AG10803 (cell line): ENCODE results near the gene TUBB3.
"Not testable (repeated sequence)": the region's sequence is repeated elsewhere in the genome, so short reads cannot be mapped to it uniquely, and the experiment has no call there.

Experiments
- DNase-seq: peaks from one replicate; pipeline ENCODE4 v3.0.0; 2010; ENCODE audit warnings: low read depth
- H3K4me3 ChIP-seq: 2 replicates; pipeline ENCODE4 v1.5.1; 2011; ENCODE audit warnings: mild to moderate bottlenecking, low read length, control low read depth
- TF ChIP-seq, protein P1 (sequence below): conservative IDR thresholded peaks from 2 replicates; pipeline ENCODE4 v1.5.1; 2011; ENCODE audit warnings: mild to moderate bottlenecking, low read length, control low read depth, inconsistent platforms

Gene TUBB3

DNA sequence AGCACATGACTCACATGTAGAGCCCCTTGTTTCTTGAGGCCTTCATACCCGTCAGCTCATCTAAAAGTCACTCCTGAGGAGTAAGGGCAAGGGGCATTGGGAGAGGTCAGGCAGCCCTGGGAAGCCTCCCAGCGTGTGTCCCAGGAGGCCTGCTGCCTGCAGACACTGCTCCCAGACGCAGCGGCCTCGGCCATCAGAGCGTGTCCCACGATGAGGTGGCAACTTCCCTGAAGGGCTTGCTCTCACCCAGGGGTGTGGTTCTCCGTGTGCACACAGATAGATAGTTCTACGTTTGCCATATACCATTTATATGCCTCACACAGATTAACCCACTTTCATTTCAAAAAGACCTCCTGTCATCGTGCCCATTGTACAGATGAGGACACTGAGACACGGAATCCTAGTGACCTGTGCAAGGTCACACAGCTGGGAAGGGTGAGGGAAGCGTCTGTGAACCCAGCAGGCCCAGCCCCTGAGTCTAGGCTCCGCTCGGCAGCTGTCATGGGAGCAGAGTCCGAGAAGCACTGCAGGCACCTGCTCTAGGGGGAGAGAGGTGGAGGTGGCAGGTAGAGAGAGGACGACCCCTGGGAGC, 8.3 kb downstream of the TUBB3 start:
- TF ChIP-seq, protein P1, sequence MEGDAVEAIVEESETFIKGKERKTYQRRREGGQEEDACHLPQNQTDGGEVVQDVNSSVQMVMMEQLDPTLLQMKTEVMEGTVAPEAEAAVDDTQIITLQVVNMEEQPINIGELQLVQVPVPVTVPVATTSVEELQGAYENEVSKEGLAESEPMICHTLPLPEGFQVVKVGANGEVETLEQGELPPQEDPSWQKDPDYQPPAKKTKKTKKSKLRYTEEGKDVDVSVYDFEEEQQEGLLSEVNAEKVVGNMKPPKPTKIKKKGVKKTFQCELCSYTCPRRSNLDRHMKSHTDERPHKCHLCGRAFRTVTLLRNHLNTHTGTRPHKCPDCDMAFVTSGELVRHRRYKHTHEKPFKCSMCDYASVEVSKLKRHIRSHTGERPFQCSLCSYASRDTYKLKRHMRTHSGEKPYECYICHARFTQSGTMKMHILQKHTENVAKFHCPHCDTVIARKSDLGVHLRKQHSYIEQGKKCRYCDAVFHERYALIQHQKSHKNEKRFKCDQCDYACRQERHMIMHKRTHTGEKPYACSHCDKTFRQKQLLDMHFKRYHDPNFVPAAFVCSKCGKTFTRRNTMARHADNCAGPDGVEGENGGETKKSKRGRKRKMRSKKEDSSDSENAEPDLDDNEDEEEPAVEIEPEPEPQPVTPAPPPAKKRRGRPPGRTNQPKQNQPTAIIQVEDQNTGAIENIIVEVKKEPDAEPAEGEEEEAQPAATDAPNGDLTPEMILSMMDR = no peak
- DNase-seq = no peak
- H3K4me3 ChIP-seq = no peak overlapping the region

DNA sequence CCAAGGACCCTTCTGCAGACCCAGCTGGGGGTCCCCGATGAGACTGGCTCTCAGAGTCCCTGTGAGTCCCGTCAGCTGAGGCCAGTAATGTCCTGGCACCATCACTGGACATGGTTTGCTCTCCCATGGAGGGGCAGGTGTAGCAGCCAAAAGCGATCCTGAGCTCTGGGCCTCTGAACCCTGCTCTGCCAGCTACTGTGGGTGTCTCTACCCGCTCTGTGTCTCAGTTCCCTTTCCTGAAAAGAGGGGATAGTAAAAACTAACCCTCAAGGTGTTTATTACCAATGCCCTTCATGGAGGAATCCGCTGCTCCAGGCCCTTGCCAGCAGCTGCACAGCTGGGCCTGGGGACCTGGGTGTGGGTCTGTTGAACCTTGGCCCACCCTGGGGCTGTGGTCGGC, 8.8 kb downstream of the TUBB3 start:
- H3K4me3 ChIP-seq = no peak overlapping the region
- no peak for DNase-seq
- TF ChIP-seq, protein P1 = no peak

DNA sequence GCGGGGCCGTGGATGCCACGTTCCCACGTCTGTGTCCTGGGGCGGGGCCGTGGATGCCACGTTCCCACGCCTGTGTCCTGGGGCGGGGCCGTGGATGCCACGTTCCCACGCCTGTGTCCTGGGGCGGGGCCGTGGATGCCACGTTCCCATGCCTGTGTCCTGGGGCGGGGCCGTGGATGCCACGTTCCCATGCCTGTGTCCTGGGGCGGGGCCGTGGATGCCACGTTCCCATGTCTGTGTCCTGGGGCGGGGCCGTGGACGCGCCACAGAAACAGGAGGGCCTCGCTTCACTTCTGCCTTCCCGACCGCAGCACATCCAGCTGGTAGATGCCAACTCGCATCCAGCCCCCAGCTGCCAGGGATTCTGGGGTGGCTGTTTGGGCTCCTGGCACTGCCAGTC, 10.9 kb downstream of the TUBB3 start:
- not testable (repeated sequence) for H3K4me3 ChIP-seq, DNase-seq

DNA sequence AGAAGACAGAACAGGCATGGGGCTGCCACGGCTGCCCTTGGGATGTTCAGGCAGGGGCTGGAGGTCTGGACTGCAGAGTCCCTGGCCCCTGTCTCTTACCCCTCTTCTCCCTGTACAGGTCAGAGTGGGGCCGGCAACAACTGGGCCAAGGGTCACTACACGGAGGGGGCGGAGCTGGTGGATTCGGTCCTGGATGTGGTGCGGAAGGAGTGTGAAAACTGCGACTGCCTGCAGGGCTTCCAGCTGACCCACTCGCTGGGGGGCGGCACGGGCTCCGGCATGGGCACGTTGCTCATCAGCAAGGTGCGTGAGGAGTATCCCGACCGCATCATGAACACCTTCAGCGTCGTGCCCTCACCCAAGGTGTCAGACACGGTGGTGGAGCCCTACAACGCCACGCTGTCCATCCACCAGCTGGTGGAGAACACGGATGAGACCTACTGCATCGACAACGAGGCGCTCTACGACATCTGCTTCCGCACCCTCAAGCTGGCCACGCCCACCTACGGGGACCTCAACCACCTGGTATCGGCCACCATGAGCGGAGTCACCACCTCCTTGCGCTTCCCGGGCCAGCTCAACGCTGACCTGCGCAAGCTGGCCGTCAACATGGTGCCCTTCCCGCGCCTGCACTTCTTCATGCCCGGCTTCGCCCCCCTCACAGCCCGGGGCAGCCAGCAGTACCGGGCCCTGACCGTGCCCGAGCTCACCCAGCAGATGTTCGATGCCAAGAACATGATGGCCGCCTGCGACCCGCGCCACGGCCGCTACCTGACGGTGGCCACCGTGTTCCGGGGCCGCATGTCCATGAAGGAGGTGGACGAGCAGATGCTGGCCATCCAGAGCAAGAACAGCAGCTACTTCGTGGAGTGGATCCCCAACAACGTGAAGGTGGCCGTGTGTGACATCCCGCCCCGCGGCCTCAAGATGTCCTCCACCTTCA, 11.7 kb downstream of the TUBB3 start:
- H3K4me3 ChIP-seq = no peak overlapping the region
- DNase-seq = no peak
- TF ChIP-seq, protein P1 = no peak

DNA sequence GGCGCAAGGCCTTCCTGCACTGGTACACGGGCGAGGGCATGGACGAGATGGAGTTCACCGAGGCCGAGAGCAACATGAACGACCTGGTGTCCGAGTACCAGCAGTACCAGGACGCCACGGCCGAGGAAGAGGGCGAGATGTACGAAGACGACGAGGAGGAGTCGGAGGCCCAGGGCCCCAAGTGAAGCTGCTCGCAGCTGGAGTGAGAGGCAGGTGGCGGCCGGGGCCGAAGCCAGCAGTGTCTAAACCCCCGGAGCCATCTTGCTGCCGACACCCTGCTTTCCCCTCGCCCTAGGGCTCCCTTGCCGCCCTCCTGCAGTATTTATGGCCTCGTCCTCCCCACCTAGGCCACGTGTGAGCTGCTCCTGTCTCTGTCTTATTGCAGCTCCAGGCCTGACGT, 12.5 kb downstream of the TUBB3 start:
- not testable (repeated sequence) for H3K4me3 ChIP-seq, DNase-seq

DNA sequence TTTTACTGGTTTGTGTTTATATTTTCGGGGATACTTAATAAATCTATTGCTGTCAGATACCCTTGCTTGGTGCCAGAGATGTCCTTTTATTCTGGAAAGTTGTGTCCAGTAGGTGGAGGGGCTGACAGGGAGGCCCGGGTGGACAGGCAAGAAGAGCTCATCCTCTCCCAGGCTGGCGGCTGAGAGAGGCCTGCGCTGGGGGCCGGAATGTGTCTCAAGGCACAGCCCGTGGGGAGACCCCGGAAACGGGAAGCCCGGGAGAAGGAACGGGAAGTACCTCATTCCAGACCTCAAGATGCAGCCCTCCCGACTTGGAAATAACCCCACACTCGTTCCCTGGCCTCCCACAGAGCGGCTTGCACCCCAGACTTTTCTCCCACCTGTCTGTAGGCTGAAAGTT, 12.9 kb downstream of the TUBB3 start:
- TF ChIP-seq, protein P1 = no peak

DNA sequence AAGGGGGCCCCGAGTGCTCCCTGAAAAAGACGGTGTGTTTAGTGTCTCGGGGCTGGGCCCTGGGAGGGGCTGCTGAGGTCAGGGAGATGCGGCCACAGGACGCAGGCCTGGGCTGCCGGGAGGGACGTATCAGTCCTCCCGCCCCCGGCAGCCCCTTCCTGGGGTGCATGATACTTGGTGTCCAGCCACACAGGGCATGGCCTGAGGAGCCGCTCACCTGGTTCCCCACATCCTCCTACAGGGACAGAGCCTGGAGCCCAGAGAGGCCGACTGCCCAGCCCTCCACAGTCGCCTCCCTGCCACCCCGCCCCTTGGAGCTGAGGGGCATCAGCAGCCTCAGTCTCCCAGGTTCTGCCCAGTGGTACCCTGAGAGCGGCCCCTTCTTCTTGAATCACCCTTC, 13.4 kb downstream of the TUBB3 start:
- no peak overlapping the region for H3K4me3 ChIP-seq
- DNase-seq = no peak
- TF ChIP-seq, protein P1 = no peak

More for the DNA sequence above, 12.9 kb downstream of the TUBB3 start:
- no peak for DNase-seq
- H3K4me3 ChIP-seq = no peak overlapping the region

DNA sequence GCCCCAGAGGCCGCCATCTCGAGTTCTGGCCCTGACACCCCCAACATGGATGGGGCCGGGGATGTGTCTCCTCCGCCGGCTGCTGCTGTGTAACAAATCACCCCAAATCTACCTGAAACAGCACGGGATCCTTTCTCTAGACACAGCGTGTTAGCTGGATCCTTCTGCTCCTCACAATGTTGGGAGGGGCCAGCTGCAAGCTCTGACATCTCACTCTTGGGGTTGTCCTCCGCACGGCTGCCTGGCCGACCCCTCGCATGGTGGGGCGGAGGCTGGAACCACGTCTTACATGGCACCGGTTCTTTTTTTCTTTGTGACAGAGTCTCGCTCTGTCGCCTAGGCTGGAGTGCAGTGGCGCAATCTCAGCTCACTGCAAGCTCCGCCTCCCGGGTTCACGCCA, 13.8 kb downstream of the TUBB3 start:
- H3K4me3 ChIP-seq = no peak overlapping the region
- TF ChIP-seq, protein P1 = no peak
- no peak for DNase-seq
